ENCODE measurements around the gene C11orf86.

The C11orf86 gene

GRCh38 chr11:67007126-67007525, 32.0 kb downstream of the C11orf86 start:
- H3K4me3 ChIP-seq (ENCODE audit: insufficient read depth, low read depth, low read length), result no peak overlapping the region
- no peaks in the 10 kb centered on the region for H3K36me3 ChIP-seq (ENCODE audit: control insufficient read depth, insufficient read depth, low read length)
- peaks cover 14% of the 10 kb centered on the region for H3K27me3 ChIP-seq (ENCODE audit: control insufficient read depth, insufficient read depth, low read length, poor library complexity, severe bottlenecking)
- no peaks in the 10 kb centered on the region for H3K9me3 ChIP-seq (ENCODE audit: control insufficient read depth, low read length)
- 96 to 97% methylated on average over 6 to 7 of the region's 7 CpGs for WGBS, 2 experiments
- H3K4me1 ChIP-seq (ENCODE audit: control insufficient read depth, insufficient read depth, low read length), result peaks cover 8% of the 10 kb centered on the region
- no peak overlapping the region for H3K27ac ChIP-seq (ENCODE audit: insufficient read depth, low read depth, low read length, poor library complexity, severe bottlenecking)

- Histone ChIP-seq H3K27me3 (ENCODE audit: control insufficient read depth, insufficient read depth, low read length, poor library complexity, severe bottlenecking) (no peaks in the 10 kb centered on the region), H3K27ac (ENCODE audit: insufficient read depth, low read depth, low read length, poor library complexity, severe bottlenecking) (no peak overlapping the region), H3K4me3 (ENCODE audit: insufficient read depth, low read depth, low read length) (no peak overlapping the region), H3K4me1 (ENCODE audit: control insufficient read depth, insufficient read depth, low read length) (no peaks in the 10 kb centered on the region), H3K9me3 (ENCODE audit: control insufficient read depth, low read length) (no peaks in the 10 kb centered on the region), H3K36me3 (ENCODE audit: control insufficient read depth, insufficient read depth, low read length) (no peaks in the 10 kb centered on the region)
- WGBS, 2 experiments, result 90% methylated on average over 7 of the region's 7 CpGs
Observed at GRCh38 chr11:67010296-67010905, 35.3 kb downstream of the C11orf86 start.

- 89 to 93% methylated on average over 11 of the region's 11 CpGs for WGBS, 2 experiments
- H3K9me3 ChIP-seq (ENCODE audit: control insufficient read depth, low read length), result no peaks in the 10 kb centered on the region
- H3K27ac ChIP-seq (ENCODE audit: insufficient read depth, low read depth, low read length, poor library complexity, severe bottlenecking), result no peak overlapping the region
- no peaks in the 10 kb centered on the region for H3K27me3 ChIP-seq (ENCODE audit: control insufficient read depth, insufficient read depth, low read length, poor library complexity, severe bottlenecking)
- H3K4me1 ChIP-seq (ENCODE audit: control insufficient read depth, insufficient read depth, low read length), result no peaks in the 10 kb centered on the region
- no peaks in the 10 kb centered on the region for H3K36me3 ChIP-seq (ENCODE audit: control insufficient read depth, insufficient read depth, low read length)
- no peak overlapping the region for H3K4me3 ChIP-seq (ENCODE audit: insufficient read depth, low read depth, low read length)
Observed at GRCh38 chr11:67013511-67014045, 38.5 kb downstream of the C11orf86 start.

- Histone ChIP-seq H3K36me3 (ENCODE audit: control insufficient read depth, insufficient read depth, low read length) (no peaks in the 10 kb centered on the region), H3K9me3 (ENCODE audit: control insufficient read depth, low read length) (no peaks in the 10 kb centered on the region), H3K4me1 (ENCODE audit: control insufficient read depth, insufficient read depth, low read length) (no peaks in the 10 kb centered on the region), H3K27me3 (ENCODE audit: control insufficient read depth, insufficient read depth, low read length, poor library complexity, severe bottlenecking) (no peaks in the 10 kb centered on the region), H3K27ac (ENCODE audit: insufficient read depth, low read depth, low read length, poor library complexity, severe bottlenecking) (no peak overlapping the region), H3K4me3 (ENCODE audit: insufficient read depth, low read depth, low read length) (no peak overlapping the region)
- 96 to 97% methylated on average over 7 of the region's 7 CpGs for WGBS, 2 experiments
Observed at GRCh38 chr11:67014343-67014742, 39.2 kb downstream of the C11orf86 start.

- H3K27me3 ChIP-seq (ENCODE audit: control insufficient read depth, insufficient read depth, low read length, poor library complexity, severe bottlenecking), result no peaks in the 10 kb centered on the region
- H3K9me3 ChIP-seq (ENCODE audit: control insufficient read depth, low read length), result no peaks in the 10 kb centered on the region
- no peak overlapping the region for H3K27ac ChIP-seq (ENCODE audit: insufficient read depth, low read depth, low read length, poor library complexity, severe bottlenecking)
- 85 to 89% methylated on average over 8 of the region's 8 CpGs for WGBS, 2 experiments
- no peaks in the 10 kb centered on the region for H3K36me3 ChIP-seq (ENCODE audit: control insufficient read depth, insufficient read depth, low read length)
- H3K4me1 ChIP-seq (ENCODE audit: control insufficient read depth, insufficient read depth, low read length), result no peaks in the 10 kb centered on the region
- no peak overlapping the region for H3K4me3 ChIP-seq (ENCODE audit: insufficient read depth, low read depth, low read length)
Observed at GRCh38 chr11:67015048-67015447, 39.9 kb downstream of the C11orf86 start.

GRCh38 chr11:67016550-67016949, 41.4 kb downstream of the C11orf86 start:
- 90 to 92% methylated on average over 5 of the region's 5 CpGs for WGBS, 2 experiments

GRCh38 chr11:67020949-67021348, 45.8 kb downstream of the C11orf86 start:
- H3K27ac ChIP-seq (ENCODE audit: insufficient read depth, low read depth, low read length, poor library complexity, severe bottlenecking), result no peak overlapping the region
- no peaks in the 10 kb centered on the region for H3K4me1 ChIP-seq (ENCODE audit: control insufficient read depth, insufficient read depth, low read length)
- H3K4me3 ChIP-seq (ENCODE audit: insufficient read depth, low read depth, low read length), result no peak overlapping the region
- H3K27me3 ChIP-seq (ENCODE audit: control insufficient read depth, insufficient read depth, low read length, poor library complexity, severe bottlenecking), result peaks cover 44% of the 10 kb centered on the region
- 91 to 94% methylated on average over 6 of the region's 6 CpGs for WGBS, 2 experiments
- H3K36me3 ChIP-seq (ENCODE audit: control insufficient read depth, insufficient read depth, low read length), result no peaks in the 10 kb centered on the region
- no peaks in the 10 kb centered on the region for H3K9me3 ChIP-seq (ENCODE audit: control insufficient read depth, low read length)

More at GRCh38 chr11:67016550-67016949, 41.4 kb downstream of the C11orf86 start:
- Histone ChIP-seq H3K36me3 (ENCODE audit: control insufficient read depth, insufficient read depth, low read length) (no peaks in the 10 kb centered on the region), H3K27ac (ENCODE audit: insufficient read depth, low read depth, low read length, poor library complexity, severe bottlenecking) (no peak overlapping the region), H3K9me3 (ENCODE audit: control insufficient read depth, low read length) (no peaks in the 10 kb centered on the region), H3K4me3 (ENCODE audit: insufficient read depth, low read depth, low read length) (no peak overlapping the region), H3K27me3 (ENCODE audit: control insufficient read depth, insufficient read depth, low read length, poor library complexity, severe bottlenecking) (peaks cover 3% of the 10 kb centered on the region), H3K4me1 (ENCODE audit: control insufficient read depth, insufficient read depth, low read length) (no peaks in the 10 kb centered on the region)

- H3K36me3 ChIP-seq (ENCODE audit: control insufficient read depth, insufficient read depth, low read length), result no peaks in the 10 kb centered on the region
- WGBS, 2 experiments, result 48 to 51% methylated on average over 20 of the region's 20 CpGs
- H3K9me3 ChIP-seq (ENCODE audit: control insufficient read depth, low read length), result no peaks in the 10 kb centered on the region
- H3K27ac ChIP-seq (ENCODE audit: insufficient read depth, low read depth, low read length, poor library complexity, severe bottlenecking), result no peak overlapping the region
- H3K4me3 ChIP-seq (ENCODE audit: insufficient read depth, low read depth, low read length), result peak overlapping the region; percentile 24
- peaks cover 44% of the 10 kb centered on the region for H3K27me3 ChIP-seq (ENCODE audit: control insufficient read depth, insufficient read depth, low read length, poor library complexity, severe bottlenecking)
- no peaks in the 10 kb centered on the region for H3K4me1 ChIP-seq (ENCODE audit: control insufficient read depth, insufficient read depth, low read length)
Observed at GRCh38 chr11:67022341-67022933, 47.3 kb downstream of the C11orf86 start.

- H3K9me3 ChIP-seq (ENCODE audit: control insufficient read depth, low read length), result no peaks in the 10 kb centered on the region
- H3K36me3 ChIP-seq (ENCODE audit: control insufficient read depth, insufficient read depth, low read length), result no peaks in the 10 kb centered on the region
- peaks cover 5% of the 10 kb centered on the region for H3K4me1 ChIP-seq (ENCODE audit: control insufficient read depth, insufficient read depth, low read length)
- peaks cover 44% of the 10 kb centered on the region for H3K27me3 ChIP-seq (ENCODE audit: control insufficient read depth, insufficient read depth, low read length, poor library complexity, severe bottlenecking)
- 3% methylated on average over 118 of the region's 118 CpGs for WGBS, 2 experiments
- no peak within 1 kb of the TSS for H3K27ac ChIP-seq (ENCODE audit: insufficient read depth, low read depth, low read length, poor library complexity, severe bottlenecking)
- peak within 1 kb of the TSS; percentile 35 for H3K4me3 ChIP-seq (ENCODE audit: insufficient read depth, low read depth, low read length)
Observed at GRCh38 chr11:67022961-67023956, 48.2 kb downstream of the C11orf86 start, which contains the start of gene SYT12. SYT12 (plus strand) TSS chr11:67023134; CDS start chr11:67030145, 7,011 bp downstream.

GRCh38 chr11:67023957-67024353, 48.9 kb downstream of the C11orf86 start:
- WGBS, 2 experiments, result 51 to 56% methylated on average over 6 of the region's 6 CpGs
- no peaks in the 10 kb centered on the region for H3K36me3 ChIP-seq (ENCODE audit: control insufficient read depth, insufficient read depth, low read length)
- H3K27me3 ChIP-seq (ENCODE audit: control insufficient read depth, insufficient read depth, low read length, poor library complexity, severe bottlenecking), result peaks cover 44% of the 10 kb centered on the region
- no peaks in the 10 kb centered on the region for H3K9me3 ChIP-seq (ENCODE audit: control insufficient read depth, low read length)
- peaks cover 6% of the 10 kb centered on the region for H3K4me1 ChIP-seq (ENCODE audit: control insufficient read depth, insufficient read depth, low read length)
- peak overlapping the region; percentile 35 for H3K4me3 ChIP-seq (ENCODE audit: insufficient read depth, low read depth, low read length)
- H3K27ac ChIP-seq (ENCODE audit: insufficient read depth, low read depth, low read length, poor library complexity, severe bottlenecking), result no peak overlapping the region

Measured in ectodermal cell (in vitro differentiated cells).